Bronchial epithelial cell (primary cell): ENCODE results near the gene AGAP1. TPM values are rescaled to one million over a fixed set of nuclear protein-coding genes. Genes with fewer than 3 reads are reported as not detected.

Experiments used
- DNase-seq: peaks from one replicate; pipeline ENCODE4 v3.0.0-alpha.2; 2010; ENCODE audit warnings: low read depth
- FAIRE-seq: peaks from 2 replicates; lab custom pipeline; 2011; peaks lifted over from hg19 to GRCh38; lab: Jason Lieb, UNC
- H3K27me3 ChIP-seq: 2 replicates; pipeline ENCODE4 v1.5.1; 2011; ENCODE audit warnings: low read length; ENCODE audit not compliant: control insufficient read depth, insufficient read depth
- H3K36me3 ChIP-seq: 2 replicates; pipeline ENCODE4 v1.5.1; 2011; ENCODE audit warnings: low read length; ENCODE audit not compliant: control insufficient read depth, insufficient read depth
- H3K4me3 ChIP-seq: 2 replicates; pipeline ENCODE4 v1.5.1; 2011; ENCODE audit warnings: mild to moderate bottlenecking, low read depth, low read length, control low read depth
- total RNA-seq: library from RNA; depleted of rRNA; stranded (reverse); fragments of >200 nt; gene quantifications from 2 replicates; pipeline ENCODE4 v1.2.1, GENCODE V29; 2014
- TF ChIP-seq, protein P1 (sequence below): IDR thresholded peaks from 2 replicates; pipeline ENCODE4 v1.5.1; 2011; ENCODE audit warnings: mild to moderate bottlenecking, moderate library complexity, low read length, control low read depth, inconsistent platforms; ENCODE audit not compliant: insufficient read depth, severe bottlenecking

AGAP1 gene
- total RNA-seq, 1 donor from 2014 or later: 22.4 TPM

DNA sequence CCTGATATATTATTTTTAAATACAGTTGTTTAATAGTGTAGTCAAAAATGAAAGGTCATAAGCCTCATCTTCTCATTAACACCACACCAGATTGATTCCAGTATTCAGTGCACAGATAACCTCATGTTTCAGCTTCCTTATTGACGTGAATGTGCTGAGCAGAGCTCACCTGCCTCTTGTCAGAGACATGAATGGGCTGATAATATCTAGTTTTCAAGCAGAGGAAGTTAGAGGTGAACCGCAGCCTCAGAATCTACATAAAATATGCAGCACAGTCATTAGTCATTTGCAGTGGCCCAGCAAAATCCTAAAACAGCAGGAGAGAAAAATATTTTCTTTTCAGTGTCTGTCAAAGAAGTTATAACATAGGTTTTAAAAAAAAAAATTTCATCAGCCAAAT, 458.1 kb downstream of the AGAP1 start:
- Histone ChIP-seq H3K27me3 (no peaks in the 10 kb centered on the region), H3K36me3 (no peaks in the 10 kb centered on the region), H3K4me3 (no peak overlapping the region)
- FAIRE-seq (no peak), DNase-seq (no peak)
- TF ChIP-seq, protein P1, sequence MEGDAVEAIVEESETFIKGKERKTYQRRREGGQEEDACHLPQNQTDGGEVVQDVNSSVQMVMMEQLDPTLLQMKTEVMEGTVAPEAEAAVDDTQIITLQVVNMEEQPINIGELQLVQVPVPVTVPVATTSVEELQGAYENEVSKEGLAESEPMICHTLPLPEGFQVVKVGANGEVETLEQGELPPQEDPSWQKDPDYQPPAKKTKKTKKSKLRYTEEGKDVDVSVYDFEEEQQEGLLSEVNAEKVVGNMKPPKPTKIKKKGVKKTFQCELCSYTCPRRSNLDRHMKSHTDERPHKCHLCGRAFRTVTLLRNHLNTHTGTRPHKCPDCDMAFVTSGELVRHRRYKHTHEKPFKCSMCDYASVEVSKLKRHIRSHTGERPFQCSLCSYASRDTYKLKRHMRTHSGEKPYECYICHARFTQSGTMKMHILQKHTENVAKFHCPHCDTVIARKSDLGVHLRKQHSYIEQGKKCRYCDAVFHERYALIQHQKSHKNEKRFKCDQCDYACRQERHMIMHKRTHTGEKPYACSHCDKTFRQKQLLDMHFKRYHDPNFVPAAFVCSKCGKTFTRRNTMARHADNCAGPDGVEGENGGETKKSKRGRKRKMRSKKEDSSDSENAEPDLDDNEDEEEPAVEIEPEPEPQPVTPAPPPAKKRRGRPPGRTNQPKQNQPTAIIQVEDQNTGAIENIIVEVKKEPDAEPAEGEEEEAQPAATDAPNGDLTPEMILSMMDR: no peak

DNA sequence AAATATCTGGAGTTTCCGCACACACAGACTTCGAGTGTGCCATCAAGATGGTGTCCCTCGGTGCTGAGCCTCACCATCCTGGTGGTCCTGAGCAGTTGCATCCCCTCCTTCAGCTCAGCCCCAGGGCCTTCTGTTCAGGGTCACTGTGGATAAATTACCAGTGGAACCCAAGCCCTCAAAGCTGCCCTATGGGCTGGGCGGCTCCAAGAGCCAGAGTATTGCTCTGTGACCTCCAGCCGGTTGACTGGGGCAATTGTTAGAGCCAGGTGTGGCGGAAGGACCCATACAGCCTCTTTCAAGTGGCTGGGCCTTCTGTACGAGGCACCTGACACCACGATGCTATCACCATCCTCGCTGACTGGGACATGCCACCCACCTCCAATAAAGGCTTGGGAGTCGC, 458.9 kb downstream of the AGAP1 start:
- no peaks in the 10 kb centered on the region for H3K36me3 ChIP-seq
- TF ChIP-seq, protein P1: no peak
- H3K4me3 ChIP-seq: no peak overlapping the region
- FAIRE-seq (no peak), DNase-seq (no peak)
- H3K27me3 ChIP-seq: no peaks in the 10 kb centered on the region

DNA sequence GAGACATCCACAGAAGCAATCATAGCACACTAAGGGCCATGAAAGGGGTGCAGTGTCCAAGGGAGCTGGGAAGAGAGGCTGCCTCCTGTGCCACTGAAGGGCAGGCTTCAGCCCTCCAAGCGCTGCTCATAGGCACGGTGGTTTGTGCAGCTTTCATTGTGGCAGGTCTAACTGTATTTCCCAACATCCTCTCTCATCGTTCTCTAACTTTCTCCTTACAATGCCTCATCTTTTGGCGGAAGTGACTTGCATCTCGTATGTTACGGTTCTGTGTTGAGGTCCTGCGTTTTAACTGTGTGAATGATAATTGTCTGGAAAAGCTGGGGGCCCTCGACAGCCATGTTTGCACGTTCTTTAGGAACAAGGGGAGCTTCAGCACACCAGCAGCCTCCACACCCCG, 460.4 kb downstream of the AGAP1 start:
- DNase-seq (no peak), FAIRE-seq (no peak)
- no peaks in the 10 kb centered on the region for H3K36me3 ChIP-seq
- no peaks in the 10 kb centered on the region for H3K27me3 ChIP-seq
- TF ChIP-seq, protein P1: no peak
- H3K4me3 ChIP-seq: no peak overlapping the region

DNA sequence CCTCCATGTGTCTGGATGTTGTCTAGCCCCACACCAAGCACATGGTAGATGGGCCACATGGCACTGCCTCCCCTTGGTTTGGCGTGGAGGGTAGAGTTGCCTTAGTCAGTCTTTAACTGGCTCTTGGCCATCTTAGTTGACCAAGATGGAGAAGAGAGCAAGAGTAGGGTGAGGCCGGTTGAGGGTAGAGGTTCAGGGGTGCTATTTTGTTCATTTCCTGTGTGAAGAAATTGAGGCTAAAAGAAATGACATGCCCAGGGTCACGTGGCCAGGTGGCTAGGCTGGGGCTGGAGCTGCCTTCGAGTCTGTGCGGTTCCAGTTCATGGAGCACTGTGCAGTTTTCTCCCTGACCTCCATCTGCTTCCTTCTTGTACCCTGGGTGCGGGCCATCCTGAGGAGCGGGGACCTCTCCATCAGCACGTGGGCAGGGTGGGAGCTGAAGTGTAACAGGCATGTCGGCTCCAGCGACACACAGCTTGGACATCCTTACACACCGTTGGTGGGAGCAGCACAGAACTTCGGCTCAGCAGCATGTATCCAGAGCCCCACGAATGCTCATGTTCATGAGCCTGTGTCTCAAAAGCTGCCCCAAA, 461.1 kb downstream of the AGAP1 start:
- no peaks in the 10 kb centered on the region for H3K36me3 ChIP-seq
- TF ChIP-seq, protein P1: no peak
- FAIRE-seq: peak; percentile 86
- no peaks in the 10 kb centered on the region for H3K27me3 ChIP-seq
- no peak overlapping the region for H3K4me3 ChIP-seq
- DNase-seq: no peak

DNA sequence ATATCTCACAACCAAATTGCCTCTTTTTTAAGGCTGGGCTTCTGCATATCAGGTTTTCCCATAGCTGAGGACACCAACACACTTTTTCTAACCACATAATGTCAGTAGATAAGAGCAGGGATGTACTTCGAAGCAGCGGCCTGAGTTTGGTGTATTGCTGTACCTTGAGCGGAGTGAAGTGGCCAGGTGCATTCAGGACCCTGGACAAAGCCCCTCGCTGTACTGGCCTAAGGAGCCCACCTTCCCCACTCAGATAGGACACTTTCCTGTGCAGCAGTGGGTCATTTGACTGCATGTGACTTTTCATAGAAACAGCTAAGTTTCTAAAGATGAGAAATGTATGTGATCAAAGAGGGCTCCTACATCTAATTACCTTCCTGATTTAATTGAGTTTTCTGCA, 461.8 kb downstream of the AGAP1 start:
- FAIRE-seq: no peak
- TF ChIP-seq, protein P1: no peak
- no peaks in the 10 kb centered on the region for H3K27me3 ChIP-seq
- no peaks in the 10 kb centered on the region for H3K36me3 ChIP-seq
- H3K4me3 ChIP-seq: no peak overlapping the region
- no peak for DNase-seq

DNA sequence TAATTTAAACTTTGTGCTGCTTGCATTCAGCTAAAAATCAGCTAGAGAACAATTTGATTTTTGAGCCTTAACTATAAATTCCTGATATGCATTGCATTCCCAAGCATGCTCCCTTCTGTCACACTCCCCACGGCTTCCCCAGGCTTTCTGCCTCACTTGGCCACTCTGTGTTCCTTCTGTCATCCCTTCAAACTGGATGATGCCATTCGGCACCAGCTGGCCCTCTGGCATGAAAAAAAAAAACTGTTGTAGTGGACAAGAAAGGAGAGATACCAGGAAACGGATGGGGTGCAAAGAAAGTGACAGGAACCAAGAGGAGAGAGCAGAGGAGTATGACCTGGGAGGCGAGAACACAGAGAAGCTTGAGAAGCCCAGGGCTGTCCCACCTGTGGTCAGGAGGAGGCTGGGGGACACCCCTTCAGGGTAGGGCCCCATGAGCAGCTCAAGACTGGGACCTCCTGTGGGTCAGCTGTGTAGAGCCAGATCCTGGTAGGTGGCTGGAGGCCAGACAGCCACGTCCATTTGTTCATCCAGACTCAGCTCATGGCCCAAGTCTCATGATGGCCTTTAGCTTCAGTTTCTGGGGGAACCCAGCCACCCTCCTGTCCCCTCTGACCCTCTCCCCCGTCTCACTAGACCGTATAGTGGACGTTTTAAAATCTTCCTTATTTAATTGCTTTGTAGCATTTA, 462.6 kb downstream of the AGAP1 start:
- TF ChIP-seq, protein P1: no peak
- H3K4me3 ChIP-seq: no peak overlapping the region
- H3K27me3 ChIP-seq: no peaks in the 10 kb centered on the region
- DNase-seq (no peak), FAIRE-seq (peak; percentile 40)
- H3K36me3 ChIP-seq: no peaks in the 10 kb centered on the region
